OCI-LY7 (cell line): ENCODE measurements around the gene KIF26A. TPM values are rescaled to one million over a fixed set of nuclear protein-coding genes. Genes with fewer than 3 reads are reported as not detected.

Experiments used
- BruUV-seq: library from RNA; stranded (reverse); fragments of 400-500 nt; replicated peaks from 2 replicates; lab custom pipeline; 2021; lab: Mats Ljungman, UMichigan
- CTCF ChIA-PET: fragments of 300-600 bp; sonication (Branson Sonifier 250); formaldehyde crosslinking; loops from one replicate; lab custom pipeline; 2022; ENCODE audit warnings: antibody characterized with exemption; ENCODE audit not compliant: unreplicated experiment; lab: Charles Lee
- POLR2A ChIA-PET: fragments of 300-600 bp; sonication (Branson Sonifier 250); formaldehyde crosslinking; loops from one replicate; lab custom pipeline; 2022; ENCODE audit warnings: antibody characterized with exemption; lab: Charles Lee
- DNase-seq: peaks from one replicate; pipeline ENCODE4 v3.0.0-alpha.2; 2015; ENCODE audit warnings: low spot score
- H2AFZ ChIP-seq: fragments of 200-600 bp; sonication (generic), shearing (Covaris generic); 2 replicates; pipeline ENCODE4 v1.6.1; 2014; ENCODE audit warnings: mild to moderate bottlenecking, antibody characterized with exemption, low read length, moderate library complexity
- H3K27ac ChIP-seq: fragments of 200-600 bp; sonication (generic); 2 replicates; pipeline ENCODE4 v1.5.1; 2014; ENCODE audit warnings: mixed run types, low read depth, mild to moderate bottlenecking, moderate library complexity, low read length, inconsistent platforms; ENCODE audit not compliant: poor library complexity, severe bottlenecking
- H3K36me3 ChIP-seq: fragments of 200-600 bp; sonication (generic); 2 replicates; pipeline ENCODE4 v1.6.1; 2014; ENCODE audit warnings: mild to moderate bottlenecking, antibody characterized with exemption, low read length, moderate library complexity, mixed read lengths; ENCODE audit not compliant: insufficient read depth
- H3K4me1 ChIP-seq: fragments of 200-600 bp; sonication (generic); 2 replicates; pipeline ENCODE4 v1.5.1; 2014; ENCODE audit warnings: mild to moderate bottlenecking, low read length; ENCODE audit not compliant: insufficient read depth, poor library complexity, severe bottlenecking
- H3K4me2 ChIP-seq: fragments of 200-600 bp; sonication (generic); 2 replicates; pipeline ENCODE4 v1.6.1; 2014; ENCODE audit warnings: mild to moderate bottlenecking, low read length
- H3K4me3 ChIP-seq: fragments of 200-600 bp; sonication (generic); 2 replicates; pipeline ENCODE4 v1.5.1; 2014; ENCODE audit warnings: mild to moderate bottlenecking, low read depth, low read length; ENCODE audit not compliant: poor library complexity, severe bottlenecking
- H3K79me2 ChIP-seq: fragments of 200-600 bp; sonication (generic); 2 replicates; pipeline ENCODE4 v1.6.1; 2016; ENCODE audit warnings: low read depth, mild to moderate bottlenecking, low read length, moderate library complexity, mixed read lengths; ENCODE audit not compliant: insufficient read depth
- H3K9me2 ChIP-seq: fragments of 200-600 bp; sonication (generic); 2 replicates; pipeline ENCODE4 v1.6.1; 2016; ENCODE audit warnings: mild to moderate bottlenecking, low read length, mixed read lengths; ENCODE audit not compliant: insufficient read depth
- H3K9me3 ChIP-seq: fragments of 200-600 bp; sonication (generic); 2 replicates; pipeline ENCODE4 v1.6.1; 2014; ENCODE audit warnings: mild to moderate bottlenecking, mixed run types, low read length, mixed read lengths
- H4K20me1 ChIP-seq: fragments of 200-600 bp; sonication (generic); 2 replicates; pipeline ENCODE4 v1.6.1; 2014; ENCODE audit warnings: mild to moderate bottlenecking, antibody characterized with exemption, low read length, moderate library complexity, mixed read lengths; ENCODE audit not compliant: insufficient read depth
- CTCF ChIP-seq: fragments of 200-600 bp; sonication (generic); conservative IDR thresholded peaks from 2 replicates; pipeline ENCODE4 v1.5.1; 2014; ENCODE audit warnings: mild to moderate bottlenecking, antibody characterized with exemption, low read length, moderate library complexity, mixed read lengths
- EZH2phosphoT487 ChIP-seq: fragments of 200-600 bp; sonication (generic); IDR thresholded peaks from 2 replicates; pipeline ENCODE4 v1.6.1; 2018; ENCODE audit warnings: low read depth, borderline replicate concordance, mild to moderate bottlenecking, mixed run types, antibody characterized with exemption, low read length, moderate library complexity, mixed read lengths
- intact Hi-C: fragments of 100-400 bp; cut with micrococcal nuclease; formaldehyde crosslinking; loops from one replicate; pipeline ENCODE4 v1.10.0; 2022; ENCODE audit not compliant: unreplicated experiment
- total RNA-seq, 2 experiments: library from RNA; depleted of rRNA in 1 of 2; stranded (reverse); fragments of >200 nt in 1 of 2; shearing (Covaris generic) in 1 of 2; gene quantifications; 2 replicates each; pipeline ENCODE4 v1.2.3, GENCODE V29; 2014 to 2022

Gene KIF26A
- total RNA-seq, 2 experiments from 2014 or later = not detected

- H3K9me3 ChIP-seq = no peaks in the 10 kb centered on the region
- no peaks in the 10 kb centered on the region for H4K20me1 ChIP-seq
- H2AFZ ChIP-seq = no peak overlapping the region
- no peak overlapping the region for H3K4me2 ChIP-seq
- no peak overlapping the region for H3K27ac ChIP-seq
- BruUV-seq = no TSS peak
- ChIA-PET POLR2A (no interaction called here), CTCF (no interaction called here)
- DNase-seq = no peak
- TF ChIP-seq CTCF (no peak), EZH2phosphoT487 (no peak)
- no peaks in the 10 kb centered on the region for H3K36me3 ChIP-seq
- intact Hi-C loops = no loop called here
- no peak overlapping the region for H3K4me3 ChIP-seq
- no peaks in the 10 kb centered on the region for H3K4me1 ChIP-seq
- H3K9me2 ChIP-seq = no peaks in the 10 kb centered on the region
- no peaks in the 10 kb centered on the region for H3K79me2 ChIP-seq
These were observed 39.9 kb downstream of the KIF26A start for GRCh38 chr14:104178279-104178678.

GRCh38 chr14:104179126-104179525 is 40.7 kb downstream of the KIF26A start:
- Histone ChIP-seq H3K36me3 (no peaks in the 10 kb centered on the region), H3K9me3 (no peaks in the 10 kb centered on the region), H3K4me1 (no peaks in the 10 kb centered on the region), H3K9me2 (no peaks in the 10 kb centered on the region), H4K20me1 (no peaks in the 10 kb centered on the region), H3K4me3 (no peak overlapping the region), H2AFZ (no peak overlapping the region), H3K79me2 (no peaks in the 10 kb centered on the region), H3K4me2 (no peak overlapping the region), H3K27ac (no peak overlapping the region)
- TF ChIP-seq CTCF (no peak), EZH2phosphoT487 (no peak)
- BruUV-seq = no TSS peak
- DNase-seq = no peak
- ChIA-PET CTCF (no interaction called here), POLR2A (no interaction called here)
- intact Hi-C loops = no loop called here

GRCh38 chr14:104179564-104180129 is 41.3 kb downstream of the KIF26A start:
- no peak for DNase-seq
- H3K79me2 ChIP-seq = no peaks in the 10 kb centered on the region
- intact Hi-C loops = no loop called here
- no peak overlapping the region for H3K27ac ChIP-seq
- H3K9me3 ChIP-seq = no peaks in the 10 kb centered on the region
- CTCF ChIA-PET = no interaction called here
- TF ChIP-seq CTCF (no peak), EZH2phosphoT487 (no peak)
- no peaks in the 10 kb centered on the region for H3K4me1 ChIP-seq
- POLR2A ChIA-PET = no interaction called here
- no peaks in the 10 kb centered on the region for H4K20me1 ChIP-seq
- no peaks in the 10 kb centered on the region for H3K36me3 ChIP-seq
- no peak overlapping the region for H3K4me3 ChIP-seq
- BruUV-seq = no TSS peak
- no peak overlapping the region for H3K4me2 ChIP-seq
- no peaks in the 10 kb centered on the region for H3K9me2 ChIP-seq
- H2AFZ ChIP-seq = no peak overlapping the region
